ENCODE measurements around the gene OLFML2A.
A peak's percentile ranks its signal among the peaks of the same experiment; 100 is the strongest.
"Not testable (repeated sequence)": the region's sequence is repeated elsewhere in the genome, so short reads cannot be mapped to it uniquely, and the experiment has no call there.

OLFML2A gene

GRCh38 chr9:124776954-124777648 lies at the start of gene OLFML2A:
Gene OLFML2A (plus strand): TSS chr9:124777133. CDS start chr9:124777271, 138 bp downstream.
- DNase-seq (ENCODE audit: low read depth in 2 of 2) = peak in 1 of 2 donors; percentile 15

- DNase-seq (ENCODE audit: low read depth in 2 of 2) = no peak
These were observed 46.2 kb upstream of the OLFML2A start for GRCh38 chr9:124730772-124731171.

- no peak for DNase-seq (ENCODE audit: low read depth in 2 of 2)
These were observed 42.8 kb upstream of the OLFML2A start for GRCh38 chr9:124733964-124734740.

GRCh38 chr9:124734741-124735083 lies 42.2 kb upstream of the OLFML2A start:
- not testable (repeated sequence) for DNase-seq (ENCODE audit: low read depth in 2 of 2)

- no peak for DNase-seq (ENCODE audit: low read depth in 2 of 2)
These were observed 41.8 kb upstream of the OLFML2A start for GRCh38 chr9:124735121-124735520.

- not testable (repeated sequence) for DNase-seq (ENCODE audit: low read depth in 2 of 2)
These were observed 38.9 kb upstream of the OLFML2A start for GRCh38 chr9:124738075-124738474.

GRCh38 chr9:124739360-124739759 lies 37.6 kb upstream of the OLFML2A start:
- no peak for DNase-seq (ENCODE audit: low read depth in 2 of 2)

GRCh38 chr9:124741149-124741548 lies 35.8 kb upstream of the OLFML2A start:
- DNase-seq (ENCODE audit: low read depth in 2 of 2) = no peak

GRCh38 chr9:124741662-124742061 lies 35.3 kb upstream of the OLFML2A start:
- no peak for DNase-seq (ENCODE audit: low read depth in 2 of 2)

- no peak for DNase-seq (ENCODE audit: low read depth in 2 of 2)
These were observed 34.0 kb upstream of the OLFML2A start for GRCh38 chr9:124742940-124743339.

GRCh38 chr9:124743686-124744348 lies 33.1 kb upstream of the OLFML2A start:
- DNase-seq (ENCODE audit: low read depth in 2 of 2) = no peak

GRCh38 chr9:124747065-124747464 lies 29.9 kb upstream of the OLFML2A start:
- no peak for DNase-seq (ENCODE audit: low read depth in 2 of 2)

- DNase-seq (ENCODE audit: low read depth in 2 of 2) = no peak
These were observed 27.6 kb upstream of the OLFML2A start for GRCh38 chr9:124749284-124749683.

GRCh38 chr9:124749781-124750180 lies 27.2 kb upstream of the OLFML2A start:
- DNase-seq (ENCODE audit: low read depth in 2 of 2) = no peak

- DNase-seq (ENCODE audit: low read depth in 2 of 2) = no peak
These were observed 24.0 kb upstream of the OLFML2A start for GRCh38 chr9:124752967-124753366.

GRCh38 chr9:124754289-124754688 lies 22.6 kb upstream of the OLFML2A start:
- DNase-seq (ENCODE audit: low read depth in 2 of 2) = no peak

- no peak for DNase-seq (ENCODE audit: low read depth in 2 of 2)
These were observed 21.9 kb upstream of the OLFML2A start for GRCh38 chr9:124755061-124755460.

- DNase-seq (ENCODE audit: low read depth in 2 of 2) = no peak
These were observed 20.9 kb upstream of the OLFML2A start for GRCh38 chr9:124756011-124756410.

GRCh38 chr9:124757616-124758015 lies 19.3 kb upstream of the OLFML2A start:
- DNase-seq (ENCODE audit: low read depth in 2 of 2) = no peak

- no peak for DNase-seq (ENCODE audit: low read depth in 2 of 2)
These were observed 18.9 kb upstream of the OLFML2A start for GRCh38 chr9:124758061-124758460.

- DNase-seq (ENCODE audit: low read depth in 2 of 2) = no peak
These were observed 18.2 kb upstream of the OLFML2A start for GRCh38 chr9:124758691-124759090.

- DNase-seq (ENCODE audit: low read depth in 2 of 2) = no peak
These were observed 17.6 kb upstream of the OLFML2A start for GRCh38 chr9:124759327-124759726.

GRCh38 chr9:124760719-124761118 lies 16.2 kb upstream of the OLFML2A start:
- no peak for DNase-seq (ENCODE audit: low read depth in 2 of 2)
